Vagina (tissue), 2 donors: ENCODE results near the gene MRPS18B. TPM values are rescaled to one million over a fixed set of nuclear protein-coding genes. Genes with fewer than 3 reads are reported as not detected.

ENCODE experiments used
- DNase-seq, 2 donors: peaks; one replicate each; pipeline ENCODE4 v3.0.0-alpha.2; 2017; ENCODE audit errors: extremely low spot score in 2 of 2
- H3K27ac ChIP-seq: fragments of 200-600 bp; sonication (generic); one replicate; pipeline ENCODE4 v1.5.1; 2019
- H3K27me3 ChIP-seq: fragments of 200-600 bp; sonication (generic); one replicate; pipeline ENCODE4 v1.5.1; 2019
- H3K36me3 ChIP-seq, 2 donors: fragments of 200-600 bp; sonication (generic); one replicate each; pipeline ENCODE4 v1.5.1; 2017 to 2019
- H3K4me1 ChIP-seq: fragments of 200-600 bp; sonication (generic); one replicate; pipeline ENCODE4 v1.5.1; 2019
- H3K4me3 ChIP-seq, 2 donors: fragments of 200-600 bp; sonication (generic); 1 replicate in 1 of 2; 2 replicates in 1 of 2; pipeline ENCODE4 v1.5.1; 2016 to 2019
- H3K9me3 ChIP-seq: fragments of 200-600 bp; sonication (generic); one replicate; pipeline ENCODE4 v1.5.1; 2019
- CTCF ChIP-seq, 3 experiments: fragments of 450-650 bp in 2 of 3; fragments of 200-600 bp in 1 of 3; sonication (generic) in 1 of 3; IDR thresholded peaks; one replicate each; pipeline ENCODE4 v1.5.1; 2017 to 2019; ENCODE audit warnings: antibody characterized with exemption in 3 of 3, mild to moderate bottlenecking in 2 of 3, moderate library complexity in 2 of 3
- POLR2A ChIP-seq, 2 donors: fragments of 450-650 bp; IDR thresholded peaks; one replicate each; pipeline ENCODE4 v1.6.1; 2017; ENCODE audit warnings: antibody characterized with exemption in 2 of 2, mild to moderate bottlenecking in 2 of 2, moderate library complexity in 2 of 2
- POLR2AphosphoS5 ChIP-seq, 2 donors: sonication (generic); formaldehyde crosslinking; IDR thresholded peaks; one replicate each; pipeline ENCODE4 v1.9.0; 2017; ENCODE audit warnings: antibody characterized with exemption in 2 of 2, mild to moderate bottlenecking in 2 of 2, low read depth in 1 of 2; ENCODE audit not compliant: insufficient read depth in 1 of 2
- intact Hi-C: fragments of 100-400 bp; cut with DNase I; formaldehyde crosslinking; loops from one replicate; pipeline ENCODE4 v1.15.1; 2023
- total RNA-seq: library from RNA; depleted of rRNA; stranded (reverse); fragments of >200 nt; gene quantifications from one replicate; pipeline ENCODE4 v1.2.3, GENCODE V29; 2016

Gene MRPS18B
- total RNA-seq, 1 donor from 2014 or later = 21.6 TPM

DNA sequence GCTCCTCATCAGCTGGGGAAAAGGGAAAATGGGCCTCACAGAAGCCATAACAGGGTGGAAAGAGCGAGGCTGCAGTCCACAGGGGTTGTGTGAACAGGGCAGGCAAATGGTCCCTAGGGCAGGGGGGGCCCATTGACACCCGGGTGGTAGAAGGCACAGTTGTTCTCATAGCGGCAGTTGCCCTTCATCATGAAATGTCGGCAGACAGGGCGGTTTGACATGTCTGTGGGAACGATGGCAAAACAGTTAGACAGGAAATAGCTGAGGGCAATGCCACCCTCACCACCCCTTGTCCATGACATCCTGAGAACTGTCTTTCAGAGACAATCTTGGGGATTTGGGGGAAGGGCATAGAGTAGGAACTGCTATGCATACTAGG, 16.2 kb upstream of the MRPS18B start:
- DNase-seq = no peak
- Histone ChIP-seq H3K9me3 (no peaks in the 10 kb centered on the region), H3K27ac (no peak overlapping the region), H3K36me3 (peaks cover 11 to 62% of the 10 kb centered on the region in 2 donors), H3K27me3 (no peaks in the 10 kb centered on the region), H3K4me3 (no peak overlapping the region), H3K4me1 (no peaks in the 10 kb centered on the region)
- TF ChIP-seq POLR2A (IDR thresholded peaks at IDR 0.05) (no peak), POLR2AphosphoS5 (IDR thresholded peaks at IDR 0.05; ENCODE audit: insufficient read depth in 1 of 2, low read depth in 1 of 2) (no peak), CTCF (IDR thresholded peaks at IDR 0.05) (no peak)
- intact Hi-C loops = no loop called here

DNA sequence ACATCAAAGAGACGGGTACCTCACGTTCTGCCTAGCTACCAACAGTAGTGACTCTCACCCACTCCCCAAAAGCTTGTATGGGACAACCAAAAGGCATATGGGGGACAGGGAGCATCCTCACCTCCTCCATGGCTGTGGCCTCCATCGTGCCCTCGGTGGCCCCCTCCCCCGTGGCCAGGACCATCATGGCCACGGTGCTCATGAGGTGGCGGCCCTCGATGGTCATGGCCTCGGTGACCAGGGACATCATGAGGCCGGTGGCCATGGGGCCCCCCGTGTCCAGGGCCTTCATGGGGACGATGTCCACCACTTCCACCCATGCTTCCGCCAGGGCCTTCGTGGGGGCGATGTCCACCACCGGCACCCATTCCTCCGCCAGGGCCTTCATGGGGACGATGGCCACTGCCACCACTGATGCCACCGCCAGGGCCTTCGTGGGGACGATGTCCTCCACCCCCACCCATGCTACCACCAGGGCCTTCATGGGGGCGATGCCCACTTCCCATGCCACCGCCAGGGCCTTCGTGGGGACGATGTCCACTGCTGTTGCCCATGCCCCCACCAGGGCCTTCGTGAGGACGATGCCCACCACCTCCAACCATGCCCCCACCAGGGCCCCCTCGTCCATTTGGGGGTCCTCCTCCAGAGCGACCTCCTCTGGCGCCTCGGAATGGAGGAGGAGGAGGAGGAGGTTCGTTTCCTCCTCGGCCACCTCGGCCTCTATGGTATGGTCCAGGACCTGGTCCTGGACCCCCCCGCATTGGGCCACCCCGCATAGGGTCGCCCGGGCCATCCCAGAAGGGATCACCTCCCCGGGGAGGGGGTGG, 15.6 kb upstream of the MRPS18B start:
- H3K36me3 ChIP-seq = peaks cover 14 to 68% of the 10 kb centered on the region in 2 donors
- no peaks in the 10 kb centered on the region for H3K27me3 ChIP-seq
- H3K4me3 ChIP-seq = no peak overlapping the region
- intact Hi-C loops = no loop called here
- DNase-seq = no peak
- no peak for TF ChIP-seq CTCF (IDR thresholded peaks at IDR 0.05)
- TF ChIP-seq POLR2AphosphoS5 (IDR thresholded peaks at IDR 0.05; ENCODE audit: insufficient read depth in 1 of 2, low read depth in 1 of 2) = peak in 1 of 2 donors; percentile 65
- TF ChIP-seq POLR2A (IDR thresholded peaks at IDR 0.05) = no peak
- no peak overlapping the region for H3K27ac ChIP-seq
- H3K4me1 ChIP-seq = no peaks in the 10 kb centered on the region
- H3K9me3 ChIP-seq = no peaks in the 10 kb centered on the region

DNA sequence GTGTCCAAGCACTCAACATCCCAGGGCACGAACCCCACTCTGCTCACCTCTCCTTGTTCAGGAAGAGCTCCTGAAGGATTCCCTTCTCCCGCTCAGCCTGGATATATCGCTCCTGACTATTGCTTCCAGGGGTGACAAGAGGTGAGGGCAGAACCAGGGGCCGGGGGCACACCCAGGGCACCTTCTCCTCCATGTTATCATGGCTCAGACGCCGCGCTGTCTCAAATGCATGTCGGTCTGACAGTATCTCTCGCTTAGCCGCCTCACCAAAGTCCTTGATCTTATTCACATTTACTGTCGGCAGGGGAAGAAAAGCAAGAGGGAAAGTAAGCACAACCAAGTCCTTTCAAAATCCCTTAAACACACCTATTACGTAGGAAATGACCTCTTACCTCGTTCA, 13.7 kb upstream of the MRPS18B start:
- intact Hi-C loops = no loop called here
- no peaks in the 10 kb centered on the region for H3K27me3 ChIP-seq
- no peak overlapping the region for H3K4me3 ChIP-seq
- no peak overlapping the region for H3K27ac ChIP-seq
- TF ChIP-seq POLR2A (IDR thresholded peaks at IDR 0.05) = no peak
- TF ChIP-seq POLR2AphosphoS5 (IDR thresholded peaks at IDR 0.05; ENCODE audit: insufficient read depth in 1 of 2, low read depth in 1 of 2) = no peak
- no peak for TF ChIP-seq CTCF (IDR thresholded peaks at IDR 0.05)
- no peaks in the 10 kb centered on the region for H3K9me3 ChIP-seq
- DNase-seq = no peak
- H3K36me3 ChIP-seq = peaks cover 14 to 87% of the 10 kb centered on the region in 2 donors
- H3K4me1 ChIP-seq = peaks cover 2% of the 10 kb centered on the region

DNA sequence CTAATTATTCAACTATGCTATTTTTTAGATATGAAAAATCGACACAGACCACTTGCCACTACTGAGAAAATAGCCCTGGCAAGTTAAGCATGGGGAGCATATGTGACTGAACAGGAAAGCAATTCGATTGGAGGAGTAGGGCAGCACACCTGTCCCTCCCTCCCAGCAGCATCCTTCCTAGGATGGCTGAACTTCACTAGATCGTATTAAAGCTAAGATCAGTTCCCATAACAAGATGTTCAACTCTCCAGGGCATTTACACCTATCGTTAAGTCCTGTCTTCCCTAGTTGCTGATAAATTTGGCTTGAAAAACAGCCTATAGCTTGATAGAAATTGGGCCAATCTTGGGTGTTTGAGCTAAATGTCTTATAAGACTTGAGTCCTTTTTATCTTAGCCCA, 7.6 kb upstream of the MRPS18B start:
- Histone ChIP-seq H3K9me3 (no peaks in the 10 kb centered on the region), H3K27ac (no peak overlapping the region), H3K4me1 (peaks cover 59% of the 10 kb centered on the region), H3K36me3 (peaks cover 5 to 42% of the 10 kb centered on the region in 2 donors), H3K4me3 (no peak overlapping the region), H3K27me3 (no peaks in the 10 kb centered on the region)
- DNase-seq = no peak
- no peak for TF ChIP-seq POLR2A (IDR thresholded peaks at IDR 0.05)
- no peak for TF ChIP-seq CTCF (IDR thresholded peaks at IDR 0.05)
- TF ChIP-seq POLR2AphosphoS5 (IDR thresholded peaks at IDR 0.05; ENCODE audit: insufficient read depth in 1 of 2, low read depth in 1 of 2) = no peak
- intact Hi-C loops = loop anchor here (10.0 kb wide), 1 partner anchor 75 kb away; the partner anchor contains the start of gene PPP1R18
